NCI-H2227 (cell line): ENCODE results near the gene SLC16A14.

Source experiments
- DNase-seq: peaks from one replicate; lab custom pipeline; 2025; ENCODE audit not compliant: unreplicated experiment; lab: John Stamatoyannopoulos, UW

SLC16A14 gene

GRCh38 chr2:230043025-230043424 is 25.7 kb downstream of the SLC16A14 start:
- DNase-seq: no peak

- no peak for DNase-seq
Measured at GRCh38 chr2:230042195-230042594, 26.5 kb downstream of the SLC16A14 start.

- DNase-seq: no peak
Measured at GRCh38 chr2:230023313-230023712, 45.4 kb downstream of the SLC16A14 start.

DNA sequence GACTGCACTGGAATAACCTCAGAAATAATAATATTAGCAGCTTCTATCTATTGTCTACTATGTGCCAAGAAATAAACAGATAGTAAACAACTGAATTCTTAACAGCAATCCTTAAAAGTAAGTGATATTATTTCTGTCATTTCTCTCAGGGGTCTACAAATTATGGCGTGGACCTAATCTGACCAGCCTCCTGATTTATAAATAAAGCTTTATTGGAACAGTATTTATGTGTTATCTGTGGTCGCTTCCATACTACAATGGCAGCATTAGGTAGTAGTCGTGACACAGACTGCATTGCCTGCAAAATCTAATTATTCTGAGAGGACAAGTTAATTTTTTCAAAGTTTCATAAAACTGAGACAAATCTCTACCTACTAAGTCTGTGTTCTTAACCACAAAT is 49.0 kb downstream of the SLC16A14 start:
- no peak for DNase-seq

- DNase-seq: no peak
Measured at GRCh38 chr2:230018153-230018552, 50.6 kb downstream of the SLC16A14 start.

DNA sequence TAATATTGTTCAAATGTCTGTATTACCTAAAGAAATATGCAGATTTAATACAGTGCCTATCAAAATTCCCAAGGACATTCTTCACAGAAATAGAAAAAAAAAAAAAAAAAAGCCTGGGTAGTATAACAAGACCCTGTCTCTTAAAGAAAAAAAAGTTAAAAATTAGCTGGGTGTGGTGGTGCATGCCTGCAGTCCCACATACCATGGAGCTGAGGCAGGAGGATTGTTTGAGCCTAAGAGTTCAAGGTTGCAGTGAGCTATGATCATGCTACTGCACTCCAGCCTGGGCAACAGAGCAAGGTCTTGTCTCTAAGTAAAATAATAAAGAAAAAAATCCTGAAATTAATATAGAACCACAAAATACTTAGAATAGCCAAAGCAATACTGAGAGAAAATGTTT is 51.9 kb downstream of the SLC16A14 start:
- no peak for DNase-seq

- DNase-seq: no peak
Measured at GRCh38 chr2:230012267-230012884, 56.3 kb downstream of the SLC16A14 start.

- DNase-seq: no peak
Measured at GRCh38 chr2:230011617-230012016, 57.1 kb downstream of the SLC16A14 start.

- DNase-seq: no peak
Measured at GRCh38 chr2:230010501-230010900, 58.2 kb downstream of the SLC16A14 start.

- no peak for DNase-seq
Measured at GRCh38 chr2:230008708-230009066, 60.0 kb downstream of the SLC16A14 start.

DNA sequence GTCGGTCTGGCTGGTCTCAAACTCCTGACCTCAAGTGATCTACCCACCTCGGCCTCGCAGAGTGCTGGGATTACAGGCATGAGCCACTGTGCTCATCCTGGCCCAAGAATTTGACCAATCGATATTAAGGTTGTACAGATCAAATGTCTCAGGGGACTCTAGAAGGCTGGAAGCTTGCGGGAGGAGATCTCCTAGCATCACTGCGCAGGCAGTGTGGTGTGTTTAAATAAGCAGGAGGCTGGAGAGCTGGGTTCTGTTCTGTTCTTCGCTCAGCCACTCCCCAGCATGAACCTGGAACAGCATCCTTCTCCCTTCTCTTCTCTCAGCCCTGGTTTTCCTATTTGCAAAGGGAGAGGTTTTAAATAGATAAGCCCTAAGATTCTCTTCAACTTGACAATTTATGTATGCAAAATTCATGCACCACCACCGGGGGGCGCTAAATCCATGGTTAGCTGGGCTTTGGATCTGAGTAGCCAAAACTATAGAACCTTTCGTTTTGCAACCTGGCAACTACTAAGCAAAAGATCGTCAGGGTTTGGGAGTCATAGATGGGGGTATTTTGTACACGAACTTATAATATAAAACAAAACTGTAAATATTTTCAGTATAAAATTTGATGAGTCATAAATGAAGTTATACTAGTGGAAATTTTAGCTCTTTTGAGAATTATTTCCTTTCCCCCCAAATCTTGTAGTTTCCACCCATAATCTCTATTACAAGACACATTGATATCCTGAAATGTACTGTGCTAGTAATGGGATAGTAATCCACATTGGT is 60.6 kb downstream of the SLC16A14 start:
- peak; percentile 62 for DNase-seq

DNA sequence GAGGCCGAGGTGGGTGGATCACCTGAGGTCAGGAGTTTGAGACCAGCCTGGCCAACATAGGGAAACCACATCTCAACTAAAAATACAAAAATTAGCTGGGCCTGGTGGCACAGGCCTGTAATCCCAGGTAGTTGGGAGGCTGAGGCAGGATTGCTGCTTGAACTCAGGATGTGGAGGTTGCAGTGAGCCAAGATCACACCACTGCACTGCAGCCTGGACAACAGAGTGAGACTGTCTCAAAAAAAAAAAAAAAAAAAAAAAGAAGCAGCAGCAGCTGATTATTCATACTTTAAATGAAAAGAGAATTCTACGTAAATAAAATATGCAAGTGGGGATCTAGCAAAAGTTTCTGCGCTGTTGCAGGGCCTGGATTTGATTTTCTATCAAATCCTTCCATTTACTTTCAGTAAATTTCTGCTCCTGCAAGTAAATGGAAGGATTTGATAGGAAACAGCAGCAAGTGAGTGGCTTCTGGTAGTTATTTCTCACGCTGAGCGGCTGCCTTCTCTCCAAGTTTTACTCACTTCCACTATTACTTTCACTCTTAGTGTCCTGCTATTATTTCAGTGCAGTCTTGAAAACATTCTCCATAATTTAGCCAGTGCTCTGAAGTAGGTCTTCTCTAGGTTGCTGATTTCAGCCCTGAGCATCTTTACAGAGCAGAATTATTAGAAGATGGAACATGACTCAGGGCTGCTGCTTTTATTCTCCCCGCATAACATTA is 68.4 kb downstream of the SLC16A14 start:
- no peak for DNase-seq

DNA sequence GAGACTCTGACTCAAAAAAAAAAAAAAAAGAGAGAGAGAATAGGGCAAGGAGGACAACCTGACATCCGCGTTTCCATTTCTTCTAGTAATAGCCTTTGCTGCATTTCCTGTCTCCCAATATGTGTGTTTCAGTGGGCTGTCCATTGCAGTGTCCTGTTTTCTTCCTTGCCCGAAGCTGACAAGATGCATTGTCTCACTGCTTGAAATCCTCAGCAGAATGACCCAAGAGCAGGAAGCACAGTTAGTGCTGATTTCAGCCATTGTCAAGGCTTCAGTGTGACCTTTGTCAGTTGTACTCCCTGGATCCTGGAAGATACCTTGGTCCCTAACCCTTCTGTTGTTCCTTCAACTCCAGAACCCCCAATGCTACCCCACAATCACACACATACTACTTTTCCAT is 71.2 kb downstream of the SLC16A14 start:
- no peak for DNase-seq

GRCh38 chr2:229996320-229996719 is 72.4 kb downstream of the SLC16A14 start:
- DNase-seq: no peak

GRCh38 chr2:229993236-229993635 is 75.5 kb downstream of the SLC16A14 start:
- DNase-seq: no peak
